HG03342 (cell line): Measurements from ENCODE around the gene DISP3.

Experiments used
- ATAC-seq: cut with Tn5 transposase; IDR thresholded peaks from one replicate; pipeline ENCODE4 v1.9.1; 2021; ENCODE audit warnings: mild to moderate bottlenecking, moderate library complexity; ENCODE audit not compliant: unreplicated experiment

The DISP3 gene

GRCh38 chr1:11486231-11487009 lies 7.5 kb downstream of the DISP3 start:
- no peak for ATAC-seq

GRCh38 chr1:11487196-11487751 lies 8.3 kb downstream of the DISP3 start:
- no peak for ATAC-seq

- no peak for ATAC-seq
Measured at GRCh38 chr1:11488201-11488770, 9.3 kb downstream of the DISP3 start.

GRCh38 chr1:11488966-11489625 lies 10.1 kb downstream of the DISP3 start:
- ATAC-seq: no peak

GRCh38 chr1:11492235-11492634 lies 13.3 kb downstream of the DISP3 start:
- ATAC-seq: no peak

GRCh38 chr1:11493972-11494655 lies 15.2 kb downstream of the DISP3 start:
- no peak for ATAC-seq

DNA sequence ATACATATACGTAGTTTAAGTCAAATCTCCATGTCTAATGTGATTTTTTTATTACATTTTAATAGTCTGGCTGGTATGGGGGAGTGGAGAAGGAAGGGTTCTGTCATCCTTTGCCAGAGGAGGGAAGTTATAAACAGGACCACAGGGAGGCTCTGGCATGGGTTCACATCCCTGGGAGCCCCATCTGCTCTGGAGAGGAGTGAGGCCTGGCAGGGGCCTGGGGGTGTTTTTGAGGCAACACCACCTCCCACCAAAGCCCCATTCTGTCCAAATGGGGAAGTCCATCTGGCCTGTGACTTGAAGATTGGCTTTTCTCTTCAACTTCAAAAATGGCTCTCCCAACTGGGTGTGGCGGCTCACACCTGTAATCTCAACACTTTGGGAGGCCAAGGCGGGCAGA lies 15.8 kb downstream of the DISP3 start:
- no peak for ATAC-seq

- no peak for ATAC-seq
Measured at GRCh38 chr1:11495579-11495978, 16.6 kb downstream of the DISP3 start.

DNA sequence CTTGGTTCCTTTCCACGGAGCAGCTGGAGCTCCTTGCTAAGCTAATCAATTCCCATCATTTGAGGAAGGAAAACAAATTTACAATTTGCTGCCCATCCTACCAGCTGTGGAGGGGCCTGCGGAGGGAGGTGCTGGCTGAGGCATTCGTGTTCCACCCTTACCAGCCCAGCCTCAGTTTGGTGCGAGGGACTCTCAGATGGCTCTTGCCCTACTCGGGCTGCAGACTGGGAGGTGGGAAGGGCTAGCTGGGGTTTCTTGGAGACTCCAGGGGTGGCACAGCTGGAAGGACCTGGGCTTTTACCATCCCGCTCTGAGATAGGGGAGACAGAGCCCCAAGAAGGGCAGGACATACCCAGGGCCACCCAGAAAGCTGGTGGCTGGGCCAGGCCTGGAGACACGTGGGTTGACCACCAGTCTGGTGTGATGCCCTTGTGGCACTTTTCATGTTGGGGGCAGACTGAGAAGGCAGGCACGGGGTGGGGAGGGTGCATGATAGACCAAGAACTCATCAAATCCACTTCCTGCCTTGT lies 17.7 kb downstream of the DISP3 start:
- no peak for ATAC-seq

DNA sequence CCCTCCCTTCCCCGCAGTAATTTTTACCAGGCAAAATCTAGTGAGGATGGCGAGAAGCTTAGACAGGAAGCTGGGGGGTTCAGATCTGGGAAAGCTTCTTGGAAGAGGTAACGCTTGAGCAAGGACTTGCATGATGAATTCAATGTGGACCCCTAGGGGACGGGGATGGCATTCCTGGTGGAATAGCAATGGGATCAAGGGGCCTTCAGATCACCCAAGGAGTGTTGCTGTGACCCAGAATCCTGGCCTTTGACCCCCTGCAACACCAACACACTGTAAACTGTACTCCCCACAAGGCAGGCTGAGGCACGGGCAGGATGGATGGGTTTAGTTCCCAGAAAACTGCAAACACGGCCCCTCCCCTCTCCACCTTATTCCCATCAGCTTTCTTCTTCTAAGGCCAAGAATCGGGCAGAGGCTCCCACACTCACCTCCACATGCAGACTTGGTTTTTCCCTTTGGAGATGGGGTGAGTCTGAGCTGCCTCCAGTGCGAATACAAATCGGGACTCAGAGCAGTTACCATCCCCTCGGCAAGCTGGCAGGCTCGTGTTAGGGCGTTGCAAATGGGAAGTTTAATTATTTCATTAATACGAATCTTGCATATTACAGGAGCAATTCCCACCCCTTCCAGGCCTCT lies 20.1 kb downstream of the DISP3 start:
- ATAC-seq: no peak

GRCh38 chr1:11499601-11500331 lies 20.8 kb downstream of the DISP3 start:
- ATAC-seq: no peak

DNA sequence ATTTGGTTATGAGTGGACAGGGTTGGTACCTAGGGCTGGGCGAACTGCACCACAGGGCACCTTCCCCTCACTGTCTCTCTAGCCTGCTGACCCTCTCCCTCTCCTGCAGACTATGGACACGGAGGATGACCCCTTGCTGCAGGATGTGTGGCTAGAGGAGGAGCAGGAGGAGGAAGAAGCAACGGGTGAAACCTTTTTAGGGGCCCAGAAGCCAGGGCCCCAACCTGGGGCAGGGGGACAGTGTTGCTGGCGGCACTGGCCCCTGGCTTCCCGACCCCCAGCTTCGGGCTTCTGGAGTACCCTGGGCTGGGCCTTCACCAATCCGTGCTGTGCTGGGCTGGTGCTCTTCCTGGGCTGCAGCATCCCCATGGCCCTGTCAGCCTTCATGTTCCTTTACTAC lies 21.9 kb downstream of the DISP3 start:
- ATAC-seq: no peak

- no peak for ATAC-seq
Measured at GRCh38 chr1:11501491-11501897, 22.5 kb downstream of the DISP3 start.

GRCh38 chr1:11501906-11502485 lies 23.0 kb downstream of the DISP3 start:
- ATAC-seq: no peak

DNA sequence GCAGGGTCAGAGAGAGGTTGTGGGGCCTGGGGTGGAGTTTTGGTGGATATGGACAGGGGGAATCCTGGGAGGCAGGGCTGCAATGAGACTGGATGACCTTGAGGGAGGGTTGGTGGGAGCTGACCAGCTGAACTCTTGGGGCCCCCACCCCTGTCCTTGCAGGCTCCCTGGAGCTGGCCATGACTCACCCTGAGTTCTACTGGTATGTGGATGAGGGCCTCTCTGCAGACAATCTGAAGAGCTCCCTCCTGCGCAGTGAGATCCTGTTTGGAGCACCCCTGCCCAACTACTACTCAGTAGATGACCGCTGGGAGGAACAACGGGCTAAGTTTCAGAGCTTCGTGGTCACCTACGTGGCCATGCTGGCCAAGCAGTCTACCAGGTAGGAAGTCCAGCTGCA lies 23.6 kb downstream of the DISP3 start:
- ATAC-seq: no peak

DNA sequence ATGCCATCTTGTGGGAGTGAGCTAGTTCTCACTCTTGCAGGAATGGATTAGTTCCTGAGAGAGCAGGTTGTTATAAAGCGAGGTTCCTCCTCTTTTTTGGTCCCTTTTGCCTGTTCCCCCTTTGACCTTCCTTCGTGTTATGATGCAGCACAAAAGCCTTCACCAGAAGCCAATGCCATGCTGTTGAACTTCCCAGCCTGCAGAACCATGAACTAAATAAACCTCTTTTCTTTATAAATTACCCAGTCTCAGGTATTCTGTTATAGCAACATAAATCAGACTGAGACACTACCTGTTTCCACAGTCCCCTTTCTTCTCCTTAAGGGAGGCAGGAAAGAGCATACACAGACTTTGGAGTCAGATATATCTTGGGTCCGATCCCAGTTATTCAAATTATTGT lies 25.6 kb downstream of the DISP3 start:
- ATAC-seq: no peak

- ATAC-seq: no peak
Measured at GRCh38 chr1:11505591-11506538, 26.9 kb downstream of the DISP3 start.

GRCh38 chr1:11507309-11507708 lies 28.4 kb downstream of the DISP3 start:
- ATAC-seq: no peak
